ENCODE data around the gene INPP5A. TPM values are rescaled to one million over a fixed set of nuclear protein-coding genes. Genes with fewer than 3 reads are reported as not detected.
"Not testable (repeated sequence)": the region's sequence is repeated elsewhere in the genome, so short reads cannot be mapped to it uniquely, and the experiment has no call there.

Gene INPP5A
- total RNA-seq, 1 donor from 2014 or later = 36.4 TPM

- peak overlapping the region; percentile 85 for H3K27ac Mint-ChIP-seq (ENCODE audit: unreplicated experiment)
- no peaks in the 10 kb centered on the region for H3K27me3 Mint-ChIP-seq (ENCODE audit: unreplicated experiment)
- peaks cover 49% of the 10 kb centered on the region for H3K4me1 Mint-ChIP-seq (ENCODE audit: unreplicated experiment)
- no peak for DNase-seq (ENCODE audit: extremely low spot score, unreplicated experiment)
- H3K36me3 Mint-ChIP-seq (ENCODE audit: unreplicated experiment) = no peaks in the 10 kb centered on the region
- TF ChIP-seq, protein P1, sequence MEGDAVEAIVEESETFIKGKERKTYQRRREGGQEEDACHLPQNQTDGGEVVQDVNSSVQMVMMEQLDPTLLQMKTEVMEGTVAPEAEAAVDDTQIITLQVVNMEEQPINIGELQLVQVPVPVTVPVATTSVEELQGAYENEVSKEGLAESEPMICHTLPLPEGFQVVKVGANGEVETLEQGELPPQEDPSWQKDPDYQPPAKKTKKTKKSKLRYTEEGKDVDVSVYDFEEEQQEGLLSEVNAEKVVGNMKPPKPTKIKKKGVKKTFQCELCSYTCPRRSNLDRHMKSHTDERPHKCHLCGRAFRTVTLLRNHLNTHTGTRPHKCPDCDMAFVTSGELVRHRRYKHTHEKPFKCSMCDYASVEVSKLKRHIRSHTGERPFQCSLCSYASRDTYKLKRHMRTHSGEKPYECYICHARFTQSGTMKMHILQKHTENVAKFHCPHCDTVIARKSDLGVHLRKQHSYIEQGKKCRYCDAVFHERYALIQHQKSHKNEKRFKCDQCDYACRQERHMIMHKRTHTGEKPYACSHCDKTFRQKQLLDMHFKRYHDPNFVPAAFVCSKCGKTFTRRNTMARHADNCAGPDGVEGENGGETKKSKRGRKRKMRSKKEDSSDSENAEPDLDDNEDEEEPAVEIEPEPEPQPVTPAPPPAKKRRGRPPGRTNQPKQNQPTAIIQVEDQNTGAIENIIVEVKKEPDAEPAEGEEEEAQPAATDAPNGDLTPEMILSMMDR (IDR thresholded peaks at IDR 0.05) = no peak
- peaks cover 6% of the 10 kb centered on the region for H3K9me3 Mint-ChIP-seq (ENCODE audit: unreplicated experiment)
- H3K4me3 Mint-ChIP-seq (ENCODE audit: unreplicated experiment) = peak overlapping the region; percentile 5
Observed at GRCh38 chr10:132668048-132668394, 130.4 kb downstream of the INPP5A start.

DNA sequence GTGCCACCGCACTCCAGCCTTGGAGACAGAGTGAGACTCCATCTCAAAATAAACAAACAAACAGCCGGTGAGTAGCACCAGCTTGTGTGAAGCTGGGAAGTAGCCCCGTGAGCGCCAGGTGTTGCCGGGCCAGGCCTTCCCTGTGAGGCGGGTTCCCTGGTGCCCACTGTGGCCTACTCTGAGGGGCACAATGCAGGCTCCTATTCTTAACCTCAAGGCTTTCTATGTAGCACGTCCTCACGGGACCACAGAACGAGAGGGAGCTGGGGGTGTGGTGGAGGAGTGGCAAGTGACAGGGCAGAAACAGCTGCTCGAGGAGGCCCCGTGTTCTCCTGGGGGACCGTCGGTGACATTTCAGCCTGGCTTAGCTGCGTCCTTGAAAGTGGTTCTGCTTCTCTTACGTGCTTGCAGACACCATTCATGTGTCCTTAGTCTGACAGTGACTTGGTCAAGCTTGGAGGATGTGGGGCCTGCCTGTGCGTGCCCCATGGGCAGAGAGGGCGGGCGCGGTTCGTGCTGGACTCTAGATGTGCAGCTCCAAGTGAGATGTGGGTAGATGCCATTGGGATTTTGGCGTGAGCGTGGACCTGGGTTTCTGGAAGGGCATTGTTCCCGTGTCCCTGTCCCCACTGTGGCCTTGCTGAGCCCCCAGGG lies 131.7 kb downstream of the INPP5A start:
- TF ChIP-seq, protein P1 (IDR thresholded peaks at IDR 0.05) = no peak
- Mint-ChIP-seq H3K27ac (ENCODE audit: unreplicated experiment) (peak overlapping the region; percentile 85), H3K4me1 (ENCODE audit: unreplicated experiment) (peaks cover 43% of the 10 kb centered on the region), H3K36me3 (ENCODE audit: unreplicated experiment) (no peaks in the 10 kb centered on the region), H3K9me3 (ENCODE audit: unreplicated experiment) (peaks cover 6% of the 10 kb centered on the region), H3K27me3 (ENCODE audit: unreplicated experiment) (no peaks in the 10 kb centered on the region), H3K4me3 (ENCODE audit: unreplicated experiment) (no peak overlapping the region)
- no peak for DNase-seq (ENCODE audit: extremely low spot score, unreplicated experiment)

DNA sequence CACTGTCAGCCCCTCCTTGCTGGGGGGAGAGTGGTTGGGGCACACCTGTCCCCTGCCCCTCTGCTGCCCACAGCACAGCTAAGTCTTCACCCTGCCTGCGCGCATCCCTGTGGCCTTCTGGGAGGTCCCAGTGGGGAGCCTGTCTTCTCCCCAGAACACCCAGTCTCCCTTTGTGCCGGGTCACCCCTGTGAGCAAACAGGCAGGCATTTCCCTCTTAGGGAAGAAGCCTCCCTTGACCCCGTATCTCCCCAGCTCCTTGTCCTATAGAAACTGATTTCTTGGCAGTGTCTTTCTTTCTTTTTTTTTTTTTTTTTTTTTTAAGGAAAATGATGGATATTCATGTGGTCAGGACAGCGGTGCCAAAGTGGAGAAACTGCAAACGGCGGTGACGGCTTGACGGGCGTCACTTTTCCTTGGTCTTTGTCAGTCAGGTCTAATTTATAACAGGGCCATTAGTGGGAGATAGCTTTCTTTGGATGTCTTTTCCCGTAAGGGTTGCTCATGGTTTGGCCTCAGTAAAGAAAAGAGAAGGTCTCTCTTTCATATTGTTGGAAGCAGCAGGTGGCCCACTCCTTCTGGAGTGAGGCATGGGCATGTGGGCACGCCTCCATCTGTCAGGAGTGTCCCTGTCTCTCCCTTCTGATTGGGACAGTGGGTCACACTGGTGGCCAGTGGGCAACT lies 133.1 kb downstream of the INPP5A start:
- Mint-ChIP-seq H3K4me1 (ENCODE audit: unreplicated experiment) (peaks cover 40% of the 10 kb centered on the region), H3K9me3 (ENCODE audit: unreplicated experiment) (peaks cover 6% of the 10 kb centered on the region), H3K27ac (ENCODE audit: unreplicated experiment) (peak overlapping the region; percentile 45), H3K27me3 (ENCODE audit: unreplicated experiment) (no peaks in the 10 kb centered on the region), H3K36me3 (ENCODE audit: unreplicated experiment) (no peaks in the 10 kb centered on the region), H3K4me3 (ENCODE audit: unreplicated experiment) (no peak overlapping the region)
- DNase-seq (ENCODE audit: extremely low spot score, unreplicated experiment) = peak; percentile 51
- TF ChIP-seq, protein P1 (IDR thresholded peaks at IDR 0.05) = no peak

DNA sequence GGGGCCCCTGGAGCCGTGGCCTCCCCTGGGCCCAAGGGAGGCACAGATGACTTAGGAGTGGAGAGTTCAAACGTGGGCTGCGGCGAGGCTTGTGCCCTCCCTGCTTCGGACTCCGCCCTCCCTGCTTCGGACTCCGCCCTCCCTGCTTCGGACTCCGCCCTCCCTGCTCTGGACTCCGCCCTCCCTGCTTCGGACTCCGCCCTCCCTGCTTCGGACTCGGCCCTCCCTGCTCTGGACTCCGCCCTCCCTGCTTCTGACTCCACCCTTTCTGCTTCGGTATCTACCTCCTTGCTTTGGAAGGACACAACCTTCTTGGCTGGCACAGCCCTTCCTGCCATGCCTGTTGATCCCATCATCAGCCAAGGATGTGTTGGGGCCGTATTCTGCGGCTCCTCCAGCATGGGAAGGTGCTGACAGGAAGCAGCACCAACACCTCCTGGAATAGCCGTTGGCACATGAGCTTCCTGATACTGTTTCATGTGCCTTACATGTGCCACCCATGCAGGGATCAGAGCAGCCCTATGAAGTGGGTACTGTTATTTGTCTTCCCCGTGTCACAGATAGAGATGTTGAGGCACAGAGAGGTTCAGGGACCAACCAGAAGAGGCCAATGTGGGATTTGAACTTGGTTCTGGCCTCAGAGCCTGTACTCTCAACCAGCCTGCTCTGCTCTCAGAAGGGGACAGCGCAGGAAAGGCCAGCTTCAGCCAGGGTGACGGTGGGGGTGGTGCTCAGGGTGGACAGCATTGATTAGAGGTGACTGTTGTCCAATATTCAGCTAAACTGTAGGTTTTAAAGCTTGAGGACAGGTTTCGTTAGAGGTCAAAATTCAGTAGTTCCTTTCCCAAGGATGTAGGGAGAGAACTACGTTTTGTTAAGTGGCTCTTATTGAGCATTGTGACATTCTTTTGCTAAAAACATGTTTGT lies 133.9 kb downstream of the INPP5A start:
- no peak overlapping the region for H3K27ac Mint-ChIP-seq (ENCODE audit: unreplicated experiment)
- DNase-seq (ENCODE audit: extremely low spot score, unreplicated experiment) = peak; percentile 79
- no peaks in the 10 kb centered on the region for H3K27me3 Mint-ChIP-seq (ENCODE audit: unreplicated experiment)
- no peak overlapping the region for H3K4me3 Mint-ChIP-seq (ENCODE audit: unreplicated experiment)
- peaks cover 6% of the 10 kb centered on the region for H3K9me3 Mint-ChIP-seq (ENCODE audit: unreplicated experiment)
- TF ChIP-seq, protein P1 (IDR thresholded peaks at IDR 0.05) = no peak
- no peaks in the 10 kb centered on the region for H3K36me3 Mint-ChIP-seq (ENCODE audit: unreplicated experiment)
- H3K4me1 Mint-ChIP-seq (ENCODE audit: unreplicated experiment) = peaks cover 32% of the 10 kb centered on the region

- not testable (repeated sequence) for H3K27ac Mint-ChIP-seq (ENCODE audit: unreplicated experiment); H3K36me3 Mint-ChIP-seq (ENCODE audit: unreplicated experiment); H3K4me1 Mint-ChIP-seq (ENCODE audit: unreplicated experiment); H3K27me3 Mint-ChIP-seq (ENCODE audit: unreplicated experiment); H3K9me3 Mint-ChIP-seq (ENCODE audit: unreplicated experiment); DNase-seq (ENCODE audit: extremely low spot score, unreplicated experiment); H3K4me3 Mint-ChIP-seq (ENCODE audit: unreplicated experiment)
Observed at GRCh38 chr10:132673746-132674145, 136.2 kb downstream of the INPP5A start.

All from osteocyte (in vitro differentiated cells).